MCF 10A (cell line): ENCODE results near the gene ATXN7L1. TPM values are rescaled to one million over a fixed set of nuclear protein-coding genes. Genes with fewer than 3 reads are reported as not detected.

ENCODE experiments used
- BruUV-seq: library from RNA; stranded (reverse); fragments of 400-500 nt; replicated peaks from 2 replicates; lab custom pipeline; 2021; lab: Mats Ljungman, UMichigan
- CTCF ChIA-PET: fragments of 300-600 bp; sonication (Branson Sonifier 250); formaldehyde crosslinking; extraction: SDS; loops from one replicate; lab custom pipeline; 2021; ENCODE audit warnings: antibody characterized with exemption, inconsistent platforms; lab: Yijun Ruan, JAX
- POLR2A ChIA-PET: fragments of 300-600, 350-650 bp; sonication (Branson Sonifier 250); formaldehyde crosslinking; extraction: SDS; loops from one replicate; lab custom pipeline; 2020; ENCODE audit warnings: antibody characterized with exemption, inconsistent platforms; lab: Yijun Ruan, JAX
- DNase-seq: peaks from one replicate; pipeline ENCODE4 v3.0.0-alpha.2; 2018; ENCODE audit not compliant: unreplicated experiment
- H3K27ac Mint-ChIP-seq: one replicate; pipeline ENCODE4 v1.8.0; 2022; ENCODE audit warnings: mild to moderate bottlenecking, low read depth, mixed read lengths; ENCODE audit not compliant: unreplicated experiment
- H3K27me3 Mint-ChIP-seq: one replicate; pipeline ENCODE4 v1.8.0; 2022; ENCODE audit warnings: mixed read lengths; ENCODE audit not compliant: insufficient read depth, unreplicated experiment
- H3K36me3 Mint-ChIP-seq: one replicate; pipeline ENCODE4 v1.8.0; 2022; ENCODE audit warnings: mild to moderate bottlenecking, moderate library complexity, mixed read lengths; ENCODE audit not compliant: insufficient read depth, unreplicated experiment
- H3K4me1 Mint-ChIP-seq: one replicate; pipeline ENCODE4 v1.8.0; 2022; ENCODE audit warnings: mixed read lengths; ENCODE audit not compliant: insufficient read depth, unreplicated experiment
- H3K4me3 Mint-ChIP-seq: one replicate; pipeline ENCODE4 v1.8.0; 2022; ENCODE audit warnings: mild to moderate bottlenecking, moderate library complexity, mixed read lengths; ENCODE audit not compliant: unreplicated experiment
- H3K9me3 Mint-ChIP-seq: one replicate; pipeline ENCODE4 v1.8.0; 2022; ENCODE audit warnings: mixed read lengths; ENCODE audit not compliant: unreplicated experiment
- intact Hi-C: fragments of 100-400 bp; cut with micrococcal nuclease; formaldehyde crosslinking; loops from 2 replicates; pipeline ENCODE4 v1.14.1; 2022
- total RNA-seq: library from RNA; stranded (reverse); gene quantifications from 2 replicates; pipeline ENCODE4 v1.2.3, GENCODE V29; 2022
- TF ChIP-seq, protein P1 (sequence below): fragments of 200-600 bp; IDR thresholded peaks from one replicate; pipeline ENCODE4 v1.8.0; 2022; ENCODE audit warnings: antibody characterized with exemption, mild to moderate bottlenecking; ENCODE audit not compliant: unreplicated experiment

ATXN7L1 gene
- total RNA-seq, 1 experiment from 2014 or later: 10.0 TPM

- Mint-ChIP-seq H3K9me3 (no peaks in the 10 kb centered on the region), H3K4me3 (no peak overlapping the region), H3K4me1 (no peaks in the 10 kb centered on the region), H3K36me3 (no peaks in the 10 kb centered on the region), H3K27me3 (no peaks in the 10 kb centered on the region), H3K27ac (no peak overlapping the region)
- ChIA-PET POLR2A (interaction anchor here (1.5 kb wide), 1 partner anchor 10 kb away, joined by 3 read pairs; no protein-coding TSS in a partner anchor), CTCF (interaction anchor here (0.7 to 1.0 kb wide), 4 partner anchors 9 to 19 kb away, joined by 3 to 4 read pairs (median 4); no protein-coding TSS in a partner anchor)
- no peak for DNase-seq
- intact Hi-C loops: no loop called here
- TF ChIP-seq, protein P1, sequence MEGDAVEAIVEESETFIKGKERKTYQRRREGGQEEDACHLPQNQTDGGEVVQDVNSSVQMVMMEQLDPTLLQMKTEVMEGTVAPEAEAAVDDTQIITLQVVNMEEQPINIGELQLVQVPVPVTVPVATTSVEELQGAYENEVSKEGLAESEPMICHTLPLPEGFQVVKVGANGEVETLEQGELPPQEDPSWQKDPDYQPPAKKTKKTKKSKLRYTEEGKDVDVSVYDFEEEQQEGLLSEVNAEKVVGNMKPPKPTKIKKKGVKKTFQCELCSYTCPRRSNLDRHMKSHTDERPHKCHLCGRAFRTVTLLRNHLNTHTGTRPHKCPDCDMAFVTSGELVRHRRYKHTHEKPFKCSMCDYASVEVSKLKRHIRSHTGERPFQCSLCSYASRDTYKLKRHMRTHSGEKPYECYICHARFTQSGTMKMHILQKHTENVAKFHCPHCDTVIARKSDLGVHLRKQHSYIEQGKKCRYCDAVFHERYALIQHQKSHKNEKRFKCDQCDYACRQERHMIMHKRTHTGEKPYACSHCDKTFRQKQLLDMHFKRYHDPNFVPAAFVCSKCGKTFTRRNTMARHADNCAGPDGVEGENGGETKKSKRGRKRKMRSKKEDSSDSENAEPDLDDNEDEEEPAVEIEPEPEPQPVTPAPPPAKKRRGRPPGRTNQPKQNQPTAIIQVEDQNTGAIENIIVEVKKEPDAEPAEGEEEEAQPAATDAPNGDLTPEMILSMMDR: no peak
- no TSS peak for BruUV-seq
Measured at GRCh38 chr7:105724688-105725087, 151.7 kb downstream of the ATXN7L1 start.

DNA sequence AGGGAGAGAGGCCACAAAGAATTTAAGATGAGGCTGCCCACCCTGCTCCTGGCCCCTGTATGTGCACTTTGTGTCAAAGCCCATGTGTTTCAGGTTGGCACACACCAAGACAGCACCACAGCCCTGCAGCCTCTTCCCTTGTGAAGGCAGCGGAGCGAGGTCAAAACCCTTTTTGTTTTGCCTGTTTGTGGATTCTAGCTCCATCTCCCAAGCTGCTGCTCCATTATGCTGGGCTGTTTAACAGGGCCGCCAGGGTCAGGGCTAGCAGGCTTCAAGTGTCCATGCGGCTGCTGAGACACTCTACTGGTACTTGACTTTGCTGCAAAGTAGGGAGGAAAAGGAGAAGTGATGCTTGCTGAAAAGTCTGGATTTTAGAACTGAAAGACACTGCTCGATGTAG, 152.8 kb downstream of the ATXN7L1 start:
- H3K4me3 Mint-ChIP-seq: no peak overlapping the region
- H3K27ac Mint-ChIP-seq: no peak overlapping the region
- no peaks in the 10 kb centered on the region for H3K27me3 Mint-ChIP-seq
- DNase-seq: no peak
- intact Hi-C loops: no loop called here
- BruUV-seq: no TSS peak
- H3K36me3 Mint-ChIP-seq: no peaks in the 10 kb centered on the region
- H3K9me3 Mint-ChIP-seq: no peaks in the 10 kb centered on the region
- ChIA-PET POLR2A (no interaction called here), CTCF (interaction anchor here (0.9 to 1.1 kb wide), 2 partner anchors 30 to 49 kb away, joined by 3 read pairs; no protein-coding TSS in a partner anchor)
- TF ChIP-seq, protein P1: no peak
- H3K4me1 Mint-ChIP-seq: no peaks in the 10 kb centered on the region

GRCh38 chr7:105721571-105722104, 154.8 kb downstream of the ATXN7L1 start:
- H3K27me3 Mint-ChIP-seq: no peaks in the 10 kb centered on the region
- intact Hi-C loops: no loop called here
- H3K27ac Mint-ChIP-seq: no peak overlapping the region
- BruUV-seq: no TSS peak
- POLR2A ChIA-PET: no interaction called here
- no peak overlapping the region for H3K4me3 Mint-ChIP-seq
- CTCF ChIA-PET: interaction anchor here (1.6 kb wide), 1 partner anchor 65 kb away, joined by 5 read pairs; no protein-coding TSS in a partner anchor
- H3K36me3 Mint-ChIP-seq: no peaks in the 10 kb centered on the region
- no peak for DNase-seq
- H3K4me1 Mint-ChIP-seq: no peaks in the 10 kb centered on the region
- TF ChIP-seq, protein P1: no peak
- H3K9me3 Mint-ChIP-seq: no peaks in the 10 kb centered on the region

- no peak overlapping the region for H3K4me3 Mint-ChIP-seq
- no peak overlapping the region for H3K27ac Mint-ChIP-seq
- BruUV-seq: no TSS peak
- TF ChIP-seq, protein P1: no peak
- H3K27me3 Mint-ChIP-seq: no peaks in the 10 kb centered on the region
- ChIA-PET CTCF (no interaction called here), POLR2A (no interaction called here)
- intact Hi-C loops: no loop called here
- no peaks in the 10 kb centered on the region for H3K9me3 Mint-ChIP-seq
- no peaks in the 10 kb centered on the region for H3K4me1 Mint-ChIP-seq
- H3K36me3 Mint-ChIP-seq: no peaks in the 10 kb centered on the region
- no peak for DNase-seq
Measured at GRCh38 chr7:105719919-105720318, 156.5 kb downstream of the ATXN7L1 start.
